B cell (primary cell): ENCODE measurements around the gene STX10. TPM values are rescaled to one million over a fixed set of nuclear protein-coding genes. Genes with fewer than 3 reads are reported as not detected.

Source experiments
- ATAC-seq: fragments of 200-7000 bp; cut with Tn5 transposase; one replicate; pipeline ENCODE4 v1.10.0; 2021; ENCODE audit warnings: low read depth, mild to moderate bottlenecking, moderate number of reproducible peaks, moderate library complexity
- CTCF ChIA-PET: fragments of 350-600 bp; sonication (Branson Sonifier 250); formaldehyde crosslinking; loops from one replicate; lab custom pipeline; 2021; ENCODE audit warnings: antibody characterized with exemption, inconsistent platforms; lab: Charles Lee
- POLR2A ChIA-PET: fragments of 350-600 bp; sonication (Branson Sonifier 250); formaldehyde crosslinking; loops from one replicate; lab custom pipeline; 2021; ENCODE audit warnings: antibody characterized with exemption; lab: Charles Lee
- DNase-seq: peaks from one replicate; pipeline ENCODE4 v3.0.0; 2013
- H2AFZ ChIP-seq: 2 replicates; pipeline ENCODE4 v1.6.1; 2012; ENCODE audit warnings: mild to moderate bottlenecking, low read depth, low read length; ENCODE audit not compliant: insufficient read depth, poor library complexity, severe bottlenecking
- H3K27ac ChIP-seq, 2 donors: 1 replicate in 1 of 2; 2 replicates in 1 of 2; pipeline ENCODE4 v1.5.1; 2012 to 2013; ENCODE audit warnings: low read length in 2 of 2, mild to moderate bottlenecking in 2 of 2, moderate library complexity in 1 of 2
- H3K27me3 ChIP-seq, 4 experiments: fragments of 200-600 bp in 1 of 4; sonication (generic) in 1 of 4; replicated peaks in 1 of 4; 1 replicate in 2 of 4; 2 replicates in 2 of 4; pipeline versions ENCODE4 v1.6.1 to v1.7.0; 2013 to 2016; ENCODE audit warnings: low read length in 3 of 4, mild to moderate bottlenecking in 2 of 4, mixed read lengths in 1 of 4, moderate library complexity in 1 of 4; ENCODE audit not compliant: insufficient read depth in 4 of 4, control insufficient read depth in 3 of 4; ENCODE audit errors: control extremely low read depth in 1 of 4
- H3K36me3 ChIP-seq, 2 experiments: replicated peaks in 1 of 2; 1 replicate in 1 of 2; 2 replicates in 1 of 2; pipeline versions ENCODE4 v1.6.1 to v1.7.1; 2013; ENCODE audit warnings: low read length in 1 of 2; ENCODE audit not compliant: insufficient read depth in 2 of 2, control insufficient read depth in 1 of 2; ENCODE audit errors: control extremely low read depth in 1 of 2, extremely low read depth in 1 of 2
- H3K4me1 ChIP-seq, 2 donors: fragments of 200-600 bp in 1 of 2; sonication (generic) in 1 of 2; 1 replicate in 1 of 2; 2 replicates in 1 of 2; pipeline versions ENCODE4 v1.5.1 to v1.6.1; 2013 to 2017; ENCODE audit warnings: low read length in 2 of 2; ENCODE audit not compliant: control insufficient read depth in 2 of 2, insufficient read depth in 2 of 2
- H3K4me2 ChIP-seq: replicated peaks from 2 replicates; pipeline ENCODE3; 2012; ENCODE audit warnings: mild to moderate bottlenecking, low read depth, low read length; ENCODE audit not compliant: poor library complexity, severe bottlenecking
- H3K4me3 ChIP-seq, 5 experiments: fragments of 200-600 bp in 1 of 5; sonication (generic) in 1 of 5; 1 replicate in 3 of 5; 2 replicates in 2 of 5; pipeline versions ENCODE4 v1.5.1 to v1.7.0; 2011 to 2016; ENCODE audit warnings: low read length in 4 of 5, mild to moderate bottlenecking in 4 of 5, low read depth in 2 of 5, control low read depth in 1 of 5, moderate library complexity in 1 of 5; ENCODE audit not compliant: insufficient read depth in 1 of 5; ENCODE audit errors: control extremely low read depth in 1 of 5, extremely low read depth in 1 of 5
- H3K79me2 ChIP-seq: fragments of 200-600 bp; sonication (generic); one replicate; pipeline ENCODE4 v1.6.0; 2016; ENCODE audit warnings: low read length; ENCODE audit not compliant: control insufficient read depth, insufficient read depth
- H3K9ac ChIP-seq: fragments of 200-600 bp; sonication (generic); 2 replicates; pipeline ENCODE4 v1.6.1; 2017; ENCODE audit warnings: mild to moderate bottlenecking, low read length, moderate library complexity
- H3K9me3 ChIP-seq, 3 donors: one replicate each; pipeline versions ENCODE4 v1.6.1 to v1.7.1; 2013; ENCODE audit warnings: low read length in 2 of 3; ENCODE audit not compliant: control insufficient read depth in 2 of 3, insufficient read depth in 1 of 3; ENCODE audit errors: control extremely low read depth in 1 of 3
- H4K20me1 ChIP-seq: 2 replicates; pipeline ENCODE4 v1.6.0; 2012; ENCODE audit warnings: mild to moderate bottlenecking, low read length; ENCODE audit not compliant: insufficient read depth, control insufficient read depth, poor library complexity, severe bottlenecking
- H3K27ac Mint-ChIP-seq: one replicate; pipeline ENCODE4 v1.8.0; 2021; ENCODE audit warnings: mixed read lengths
- H3K27me3 Mint-ChIP-seq: one replicate; pipeline ENCODE4 v1.8.0; 2021; ENCODE audit warnings: mixed read lengths
- H3K4me1 Mint-ChIP-seq: one replicate; pipeline ENCODE4 v1.8.0; 2021; ENCODE audit warnings: mixed read lengths
- H3K4me3 Mint-ChIP-seq: one replicate; pipeline ENCODE4 v1.8.0; 2021; ENCODE audit warnings: mixed read lengths
- H3K9me3 Mint-ChIP-seq: one replicate; pipeline ENCODE4 v1.8.0; 2022; ENCODE audit warnings: mixed read lengths; ENCODE audit not compliant: insufficient read depth
- EZH2 ChIP-seq: IDR thresholded peaks from 2 replicates; pipeline ENCODE4 v1.6.1; 2012; ENCODE audit warnings: borderline replicate concordance, low read depth, mild to moderate bottlenecking, moderate library complexity, low read length; ENCODE audit not compliant: insufficient read depth, poor library complexity, severe bottlenecking
- WGBS: methylation state at CpG from one replicate; pipeline ENCODE4 v1.1.5; 2013; ENCODE audit warnings: missing lambda C conversion rate; ENCODE audit not compliant: insufficient coverage; 5-methylcytosine and 5-hydroxymethylcytosine counted together
- intact Hi-C: fragments of 100-400 bp; cut with micrococcal nuclease; formaldehyde crosslinking; loops from one replicate; pipeline ENCODE4 v1.10.0; 2022
- polyA plus RNA-seq: library from polyadenylated mRNA; depleted of rRNA; stranded (reverse); fragments of >200 nt; gene quantifications from 2 replicates; pipeline ENCODE4 v1.2.3, GENCODE V29; 2012
- total RNA-seq, 2 donors: library from RNA; stranded (reverse); fragments of 120-200 nt in 1 of 2; gene quantifications; 1 replicate in 1 of 2; 2 replicates in 1 of 2; pipeline versions ENCODE4 v1.2.3 to v1.2.4, GENCODE V29; 2013 to 2022
- TF ChIP-seq, protein P1 (sequence below): fragments of 200-600 bp; IDR thresholded peaks from one replicate; pipeline ENCODE4 v1.8.0; 2022; ENCODE audit warnings: antibody characterized with exemption, mild to moderate bottlenecking

STX10 gene
- total and polyA plus RNA-seq, 2 donors (not counting 1 experiment from before 2014, with no cell fraction given) = 59.0 to 147 TPM

DNA sequence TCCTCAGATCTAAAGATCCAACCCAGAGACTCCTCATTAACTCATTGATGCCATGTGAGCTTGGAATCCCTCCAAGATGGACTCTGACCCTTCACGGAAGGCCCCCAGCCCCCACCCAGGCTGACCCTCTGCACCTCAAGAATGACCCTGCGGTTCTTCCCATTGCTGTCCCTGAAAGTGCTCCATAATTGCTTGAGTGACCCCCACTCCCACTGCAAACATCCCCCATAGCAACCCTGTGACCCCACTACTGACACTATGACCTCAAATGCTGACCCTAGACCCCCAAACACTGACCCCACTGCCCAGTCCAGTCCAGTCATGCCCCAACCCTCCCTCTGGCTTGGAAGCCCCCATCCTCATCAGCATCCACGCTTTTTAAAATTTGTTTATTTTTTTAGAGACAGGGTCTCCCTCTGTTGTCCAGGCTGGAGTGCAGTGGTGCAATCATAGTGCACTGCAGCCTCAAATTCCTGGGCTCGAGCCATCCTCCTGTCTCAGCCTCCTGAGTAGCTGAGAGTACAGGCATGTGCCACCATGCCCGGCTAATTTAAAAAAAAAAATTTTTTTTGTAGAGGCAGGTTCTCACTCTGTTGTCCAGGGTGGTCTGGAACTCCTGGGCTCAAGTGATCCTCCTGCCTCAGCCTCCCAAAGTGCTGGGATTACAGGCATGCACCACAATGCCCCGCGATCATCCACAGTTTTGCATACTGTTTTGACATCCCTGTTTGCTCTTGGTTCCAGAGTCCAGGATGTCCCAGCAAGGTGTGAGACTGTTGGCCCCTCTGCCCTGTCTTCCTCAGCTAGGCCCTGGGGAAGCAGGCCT lies 48.4 kb downstream of the STX10 start:
- peaks cover 72% of the 10 kb centered on the region for H3K4me1 Mint-ChIP-seq
- Histone ChIP-seq H2AFZ (peak overlapping the region; percentile 13), H3K27me3 (no peaks in the 10 kb centered on the region), H3K9ac (peak overlapping the region; percentile 84), H3K36me3 (peaks cover 3 to 29% of the 10 kb centered on the region in 2 experiments), H3K4me1 (peaks cover 44 to 72% of the 10 kb centered on the region in 2 donors), H3K27ac (peak overlapping the region; percentile 83 to 100), H3K9me3 (peaks cover 0 to 4% (median 0%) of the 10 kb centered on the region in 3 donors), H3K4me2 (peak overlapping the region; percentile 99), H4K20me1 (peaks cover 34% of the 10 kb centered on the region), H3K79me2 (peaks cover 51% of the 10 kb centered on the region), H3K4me3 (peak overlapping the region; percentile 92 to 98 (median 96))
- H3K4me3 Mint-ChIP-seq = peak overlapping the region; percentile 97
- DNase-seq = no peak
- ATAC-seq = no peak
- intact Hi-C loops = loop anchor here (5.0 kb wide), 5 partner anchors 160 to 1280 kb away; partner anchors contain the start of genes ADGRE5 and RFX1
- H3K9me3 Mint-ChIP-seq = no peaks in the 10 kb centered on the region
- ChIA-PET POLR2A (interaction anchor here (0.7 to 3.5 kb wide), 7 partner anchors 15 to 161 kb away, joined by 3 to 21 read pairs (median 6); partner anchors contain the start of genes NACC1 and TRMT1), CTCF (interaction anchor here (0.8 to 4.4 kb wide), 13 partner anchors 14 to 176 kb away, joined by 3 to 28 read pairs (median 5); partner anchors contain the start of gene NACC1)
- H3K27ac Mint-ChIP-seq = peak overlapping the region; percentile 100
- H3K27me3 Mint-ChIP-seq = no peaks in the 10 kb centered on the region
- 3% methylated on average over 5 of the region's 7 CpGs for WGBS
- no peak for TF ChIP-seq EZH2
- TF ChIP-seq, protein P1, sequence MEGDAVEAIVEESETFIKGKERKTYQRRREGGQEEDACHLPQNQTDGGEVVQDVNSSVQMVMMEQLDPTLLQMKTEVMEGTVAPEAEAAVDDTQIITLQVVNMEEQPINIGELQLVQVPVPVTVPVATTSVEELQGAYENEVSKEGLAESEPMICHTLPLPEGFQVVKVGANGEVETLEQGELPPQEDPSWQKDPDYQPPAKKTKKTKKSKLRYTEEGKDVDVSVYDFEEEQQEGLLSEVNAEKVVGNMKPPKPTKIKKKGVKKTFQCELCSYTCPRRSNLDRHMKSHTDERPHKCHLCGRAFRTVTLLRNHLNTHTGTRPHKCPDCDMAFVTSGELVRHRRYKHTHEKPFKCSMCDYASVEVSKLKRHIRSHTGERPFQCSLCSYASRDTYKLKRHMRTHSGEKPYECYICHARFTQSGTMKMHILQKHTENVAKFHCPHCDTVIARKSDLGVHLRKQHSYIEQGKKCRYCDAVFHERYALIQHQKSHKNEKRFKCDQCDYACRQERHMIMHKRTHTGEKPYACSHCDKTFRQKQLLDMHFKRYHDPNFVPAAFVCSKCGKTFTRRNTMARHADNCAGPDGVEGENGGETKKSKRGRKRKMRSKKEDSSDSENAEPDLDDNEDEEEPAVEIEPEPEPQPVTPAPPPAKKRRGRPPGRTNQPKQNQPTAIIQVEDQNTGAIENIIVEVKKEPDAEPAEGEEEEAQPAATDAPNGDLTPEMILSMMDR = peak; percentile 3
